Bronchial epithelial cell (primary cell): ENCODE results near the gene SMIM33. TPM values are rescaled to one million over a fixed set of nuclear protein-coding genes. Genes with fewer than 3 reads are reported as not detected.
"Not testable (repeated sequence)": the region's sequence is repeated elsewhere in the genome, so short reads cannot be mapped to it uniquely, and the experiment has no call there.

Source experiments
- DNase-seq: peaks from one replicate; pipeline ENCODE4 v3.0.0-alpha.2; 2010; ENCODE audit warnings: low read depth
- FAIRE-seq: peaks from 2 replicates; lab custom pipeline; 2011; peaks lifted over from hg19 to GRCh38; lab: Jason Lieb, UNC
- H3K27me3 ChIP-seq: 2 replicates; pipeline ENCODE4 v1.5.1; 2011; ENCODE audit warnings: low read length; ENCODE audit not compliant: control insufficient read depth, insufficient read depth
- H3K36me3 ChIP-seq: 2 replicates; pipeline ENCODE4 v1.5.1; 2011; ENCODE audit warnings: low read length; ENCODE audit not compliant: control insufficient read depth, insufficient read depth
- H3K4me3 ChIP-seq: 2 replicates; pipeline ENCODE4 v1.5.1; 2011; ENCODE audit warnings: mild to moderate bottlenecking, low read depth, low read length, control low read depth
- total RNA-seq: library from RNA; depleted of rRNA; stranded (reverse); fragments of >200 nt; gene quantifications from 2 replicates; pipeline ENCODE4 v1.2.1, GENCODE V29; 2014
- TF ChIP-seq, protein P1 (sequence below): IDR thresholded peaks from 2 replicates; pipeline ENCODE4 v1.5.1; 2011; ENCODE audit warnings: mild to moderate bottlenecking, moderate library complexity, low read length, control low read depth, inconsistent platforms; ENCODE audit not compliant: insufficient read depth, severe bottlenecking

Gene SMIM33
- total RNA-seq, 1 donor from 2014 or later = not detected

GRCh38 chr5:139431706-139432105 is 39.1 kb upstream of the SMIM33 start:
- H3K27me3 ChIP-seq = no peaks in the 10 kb centered on the region
- H3K36me3 ChIP-seq = no peaks in the 10 kb centered on the region
- DNase-seq = peak; percentile 56
- no peak for FAIRE-seq
- TF ChIP-seq, protein P1, sequence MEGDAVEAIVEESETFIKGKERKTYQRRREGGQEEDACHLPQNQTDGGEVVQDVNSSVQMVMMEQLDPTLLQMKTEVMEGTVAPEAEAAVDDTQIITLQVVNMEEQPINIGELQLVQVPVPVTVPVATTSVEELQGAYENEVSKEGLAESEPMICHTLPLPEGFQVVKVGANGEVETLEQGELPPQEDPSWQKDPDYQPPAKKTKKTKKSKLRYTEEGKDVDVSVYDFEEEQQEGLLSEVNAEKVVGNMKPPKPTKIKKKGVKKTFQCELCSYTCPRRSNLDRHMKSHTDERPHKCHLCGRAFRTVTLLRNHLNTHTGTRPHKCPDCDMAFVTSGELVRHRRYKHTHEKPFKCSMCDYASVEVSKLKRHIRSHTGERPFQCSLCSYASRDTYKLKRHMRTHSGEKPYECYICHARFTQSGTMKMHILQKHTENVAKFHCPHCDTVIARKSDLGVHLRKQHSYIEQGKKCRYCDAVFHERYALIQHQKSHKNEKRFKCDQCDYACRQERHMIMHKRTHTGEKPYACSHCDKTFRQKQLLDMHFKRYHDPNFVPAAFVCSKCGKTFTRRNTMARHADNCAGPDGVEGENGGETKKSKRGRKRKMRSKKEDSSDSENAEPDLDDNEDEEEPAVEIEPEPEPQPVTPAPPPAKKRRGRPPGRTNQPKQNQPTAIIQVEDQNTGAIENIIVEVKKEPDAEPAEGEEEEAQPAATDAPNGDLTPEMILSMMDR = no peak
- H3K4me3 ChIP-seq = no peak overlapping the region

DNA sequence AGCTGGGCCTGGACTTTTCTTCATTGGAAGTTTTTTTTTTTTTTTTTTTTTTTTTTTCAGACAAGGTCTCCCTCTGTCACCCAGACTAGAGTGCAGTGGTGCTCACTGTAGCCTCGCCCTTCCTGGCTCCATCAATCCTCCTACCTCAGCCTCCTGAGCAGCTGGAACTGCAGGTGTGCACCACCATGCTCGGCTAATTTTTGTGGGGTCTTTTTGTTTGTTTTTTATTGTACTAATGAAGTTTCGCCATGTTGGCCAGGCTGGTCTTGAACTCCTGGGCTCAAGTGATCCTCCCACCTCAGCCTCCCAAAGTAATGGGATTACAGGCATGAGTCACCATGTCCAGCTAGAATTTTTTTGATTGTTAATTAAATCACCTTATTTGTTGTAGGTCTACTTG is 35.1 kb upstream of the SMIM33 start:
- no peak for DNase-seq
- TF ChIP-seq, protein P1 = no peak
- no peaks in the 10 kb centered on the region for H3K36me3 ChIP-seq
- H3K27me3 ChIP-seq = no peaks in the 10 kb centered on the region
- no peak for FAIRE-seq
- H3K4me3 ChIP-seq = no peak overlapping the region

DNA sequence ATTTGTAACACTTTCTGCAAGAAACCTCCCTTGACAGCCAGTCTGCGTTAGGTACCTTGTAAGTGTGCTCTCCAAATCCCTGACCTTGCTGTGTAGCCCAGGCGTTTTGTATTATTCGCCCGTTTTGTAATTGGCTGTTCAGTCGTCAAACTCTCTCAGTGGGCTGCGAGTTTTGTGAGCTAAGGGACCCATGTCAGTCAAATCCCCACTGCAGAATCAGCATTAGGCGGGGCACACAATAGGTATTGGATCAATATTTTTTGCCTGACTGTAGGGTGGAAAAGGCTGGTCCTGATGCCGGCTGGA is 32.1 kb upstream of the SMIM33 start:
- H3K27me3 ChIP-seq = no peaks in the 10 kb centered on the region
- FAIRE-seq (no peak), DNase-seq (no peak)
- no peaks in the 10 kb centered on the region for H3K36me3 ChIP-seq
- peak overlapping the region; percentile 97 for H3K4me3 ChIP-seq
- TF ChIP-seq, protein P1 = no peak

GRCh38 chr5:139439013-139439903 is 31.5 kb upstream of the SMIM33 start, which contains the start of gene DNAJC18:
DNAJC18 (minus strand) TSS chr5:139439525; CDS start chr5:139439445, 80 bp downstream.
- no peak for FAIRE-seq
- no peaks in the 10 kb centered on the region for H3K27me3 ChIP-seq
- TF ChIP-seq, protein P1 = no peak
- DNase-seq = peak; percentile 71
- H3K4me3 ChIP-seq = peak within 1 kb of the TSS; percentile 97
- no peaks in the 10 kb centered on the region for H3K36me3 ChIP-seq

DNA sequence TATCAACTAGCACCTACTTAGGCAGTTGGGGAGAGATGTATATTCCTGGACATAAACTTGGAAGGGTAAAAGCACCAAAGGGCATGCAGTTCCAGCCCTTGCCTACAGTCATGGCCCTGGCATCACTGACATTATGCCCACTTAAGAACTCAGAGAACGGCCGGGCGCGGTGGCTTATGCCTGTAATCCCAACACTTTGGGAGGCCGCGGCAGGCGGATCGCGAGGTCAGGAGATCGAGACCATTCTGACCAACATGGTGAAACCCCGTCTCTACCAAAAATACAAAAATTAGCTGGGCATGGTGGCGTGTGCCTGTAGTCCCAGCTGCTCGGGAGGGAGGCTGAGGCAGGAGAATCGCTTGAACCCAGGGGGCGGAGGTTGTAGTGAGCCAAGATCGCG is 30.4 kb upstream of the SMIM33 start:
- H3K36me3 ChIP-seq, H3K4me3 ChIP-seq, FAIRE-seq, H3K27me3 ChIP-seq, DNase-seq: not testable (repeated sequence)

- no peaks in the 10 kb centered on the region for H3K27me3 ChIP-seq
- peak; percentile 76 for DNase-seq
- H3K36me3 ChIP-seq = no peaks in the 10 kb centered on the region
- TF ChIP-seq, protein P1 = no peak
- no peak for FAIRE-seq
- no peak overlapping the region for H3K4me3 ChIP-seq
Measured at GRCh38 chr5:139443831-139444453, 26.9 kb upstream of the SMIM33 start.
